Measurements from ENCODE around the gene FAM13B. TPM values are rescaled to one million over a fixed set of nuclear protein-coding genes. Genes with fewer than 3 reads are reported as not detected.
A peak's percentile ranks its signal among the peaks of the same experiment; 100 is the strongest.

FAM13B gene
- total and polyA plus RNA-seq, 10 of the 15 experiments (the other 5 are each of a cell fraction or from before 2014, with no cell fraction given): 3.6 to 30.0 (median 20.3) TPM

GRCh38 chr5:137888863-137889759 is 143.8 kb downstream of the FAM13B start, which contains the start of gene PKD2L2:
Gene PKD2L2 (plus strand): TSS chr5:137889457. CDS start chr5:137889492, 35 bp downstream.
- H3K9ac ChIP-seq (ENCODE audit: control insufficient read depth, insufficient read depth, low read length): peak within 1 kb of the TSS; percentile 75
- peaks cover 15% of the 10 kb centered on the region for H3K79me2 ChIP-seq (ENCODE audit: control insufficient read depth, insufficient read depth, low read length)
- no peaks in the 10 kb centered on the region for H3K27me3 ChIP-seq (replicated peaks in 1 of 2; ENCODE audit: control insufficient read depth in 2 of 2, insufficient read depth in 2 of 2, low read length in 1 of 2)
- FAIRE-seq (no peak), DNase-seq (ENCODE audit: low read depth, low spot score) (peak; percentile 75), ATAC-seq (peak; percentile 99)
- 1% methylated on average over 59 of the region's 59 CpGs for WGBS (ENCODE audit: insufficient coverage, insufficient replicate concordance, low lambda C conversion rate, missing lambda C conversion rate)
- peak within 1 kb of the TSS; percentile 84 for H3K27ac ChIP-seq (ENCODE audit: control insufficient read depth, insufficient read depth)
- no peaks in the 10 kb centered on the region for H4K20me1 ChIP-seq (ENCODE audit: control insufficient read depth, insufficient read depth)
- TSS peak; percentile 91 for BruUV-seq (replicated peaks)
- intact Hi-C loops (cut with micrococcal nuclease; ENCODE audit: unreplicated experiment): loop anchor here (1.0 to 5.0 kb wide), 5 partner anchors 32 to 143 kb away; partner anchors contain the start of genes FAM13B and HNRNPA0
- H3K36me3 ChIP-seq (ENCODE audit: control insufficient read depth in 2 of 2, insufficient read depth in 2 of 2, low read length in 1 of 2): no peaks in the 10 kb centered on the region
- POLR2A ChIA-PET: interaction anchor here (0.5 to 4.9 kb wide), 26 partner anchors 9 to 443 kb away, joined by 3 to 26 read pairs (median 4); partner anchors contain the start of gene HNRNPA0
- H2AFZ ChIP-seq (ENCODE audit: control insufficient read depth, low read depth, low read length): peak within 1 kb of the TSS; percentile 94
- in situ Hi-C loops (cut with MboI): no loop called here
- SMC1A ChIA-PET (ENCODE audit: uncharacterized antibody, unreplicated experiment): interaction anchor here (0.6 to 5.4 kb wide), 30 partner anchors 9 to 223 kb away, joined by 3 to 46 read pairs (median 6); partner anchors contain the start of gene FAM13B
- no peaks in the 10 kb centered on the region for H3K9me3 ChIP-seq (replicated peaks; ENCODE audit: control insufficient read depth, insufficient read depth, low read length)
- no peaks in the 10 kb centered on the region for H3K4me1 ChIP-seq (ENCODE audit: control insufficient read depth, insufficient read depth, low read length)
- RAD21 ChIA-PET (ENCODE audit: unreplicated experiment): interaction anchor here (0.6 to 5.5 kb wide), 24 partner anchors 9 to 1415 kb away, joined by 3 to 47 read pairs (median 6); partner anchors contain the start of gene FAM13B
- H3K4me3 ChIP-seq: peak within 1 kb of the TSS; percentile 79
- peak within 1 kb of the TSS; percentile 79 for H3K4me2 ChIP-seq (ENCODE audit: control insufficient read depth, insufficient read depth)
- CTCF ChIA-PET: interaction anchor here (0.6 to 5.6 kb wide), 26 partner anchors 8 to 464 kb away, joined by 3 to 85 read pairs (median 6); partner anchors contain the start of genes FAM13B, KDM3B and KIF20A
- TF ChIP-seq NR2C1 (IDR thresholded peaks at IDR 0.05): 0 out of 2 replicates have a peak, but pooled peaks have one; percentile 18
- TF ChIP-seq RFX5 (IDR thresholded peaks at IDR 0.05; ENCODE audit: low read depth, low read length): no peak
- TF ChIP-seq ZNF24 (IDR thresholded peaks at IDR 0.05): 0 out of 2 replicates have a peak, but pooled peaks have one; percentile 8
- 0 out of 2 replicates have a peak, but pooled peaks have one; percentile 66 for TF ChIP-seq RCOR1 (conservative IDR thresholded peaks at IDR 0.05; ENCODE audit: low read depth, low read length)
- peak; percentile 23; the same call in 1 of the 2 replicates for TF ChIP-seq CBX5 (IDR thresholded peaks at IDR 0.05; ENCODE audit: low read depth)
- TF ChIP-seq SMC3 (IDR thresholded peaks at IDR 0.05; ENCODE audit: borderline replicate concordance, low read length): no peak
- TF ChIP-seq YBX1 (IDR thresholded peaks at IDR 0.05): no peak
- peak; percentile 8 for TF ChIP-seq HDAC6 (IDR thresholded peaks at IDR 0.05; ENCODE audit: unreplicated experiment)
- TF ChIP-seq CEBPZ (IDR thresholded peaks at IDR 0.05; ENCODE audit: low read depth, low read length): no peak
- no peak for TF ChIP-seq BCL3 (IDR thresholded peaks at IDR 0.05; ENCODE audit: borderline replicate concordance, insufficient read depth, low read depth, low read length, poor library complexity, severe bottlenecking)
- no peak for TF ChIP-seq MEF2B (IDR thresholded peaks at IDR 0.05; ENCODE audit: partially characterized antibody, poor library complexity, severe bottlenecking)
- peak; percentile 62 for TF ChIP-seq LARP7 (IDR thresholded peaks at IDR 0.05)
- TF ChIP-seq, protein P1, sequence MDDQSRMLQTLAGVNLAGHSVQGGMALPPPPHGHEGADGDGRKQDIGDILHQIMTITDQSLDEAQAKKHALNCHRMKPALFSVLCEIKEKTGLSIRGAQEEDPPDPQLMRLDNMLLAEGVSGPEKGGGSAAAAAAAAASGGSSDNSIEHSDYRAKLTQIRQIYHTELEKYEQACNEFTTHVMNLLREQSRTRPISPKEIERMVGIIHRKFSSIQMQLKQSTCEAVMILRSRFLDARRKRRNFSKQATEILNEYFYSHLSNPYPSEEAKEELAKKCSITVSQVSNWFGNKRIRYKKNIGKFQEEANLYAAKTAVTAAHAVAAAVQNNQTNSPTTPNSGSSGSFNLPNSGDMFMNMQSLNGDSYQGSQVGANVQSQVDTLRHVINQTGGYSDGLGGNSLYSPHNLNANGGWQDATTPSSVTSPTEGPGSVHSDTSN (IDR thresholded peaks at IDR 0.05; ENCODE audit: insufficient replicate concordance, low read depth, low read length): no peak
- TF ChIP-seq EZH2 (IDR thresholded peaks at IDR 0.05; ENCODE audit: borderline replicate concordance, control insufficient read depth, low read depth, low read length): no peak

All from GM12878 (cell line).